Daoy (cell line): ENCODE measurements around the gene JAM2. TPM values are rescaled to one million over a fixed set of nuclear protein-coding genes. Genes with fewer than 3 reads are reported as not detected.
"Not testable (repeated sequence)": the region's sequence is repeated elsewhere in the genome, so short reads cannot be mapped to it uniquely, and the experiment has no call there.

Experiments used
- DNase-seq: peaks from one replicate; pipeline ENCODE4 v3.0.0-alpha.2; 2015; ENCODE audit warnings: low read depth
- total RNA-seq: library from RNA; depleted of rRNA; stranded (reverse); fragments of >200 nt; shearing (Covaris generic); gene quantifications from 2 replicates; pipeline ENCODE4 v1.2.3, GENCODE V29; 2014; rRNA removed

The JAM2 gene
- 0.42 and 1.1 TPM in 2 replicates for total RNA-seq

- DNase-seq, result peak; percentile 59
Measured at GRCh38 chr21:25638660-25639550, at the start of gene JAM2. Gene JAM2 (plus strand): TSS chr21:25639258. CDS start chr21:25639822, 564 bp downstream.

GRCh38 chr21:25589887-25590286, 49.2 kb upstream of the JAM2 start:
- no peak for DNase-seq

- DNase-seq, result peak; percentile 94
Measured at GRCh38 chr21:25607151-25608043, 31.7 kb upstream of the JAM2 start, which contains the start of gene MRPL39. Gene MRPL39 (minus strand): TSS chr21:25607481. CDS start chr21:25607475, 6 bp downstream.

- DNase-seq, result peak; percentile 87
Measured at GRCh38 chr21:25608044-25608737, 30.9 kb upstream of the JAM2 start.

- DNase-seq, result no peak
Measured at GRCh38 chr21:25614441-25614840, 24.6 kb upstream of the JAM2 start.

- DNase-seq, result no peak
Measured at GRCh38 chr21:25615880-25616279, 23.2 kb upstream of the JAM2 start.

GRCh38 chr21:25619198-25619597, 19.9 kb upstream of the JAM2 start:
- no peak for DNase-seq

GRCh38 chr21:25624511-25624910, 14.5 kb upstream of the JAM2 start:
- DNase-seq, result no peak

GRCh38 chr21:25625036-25625435, 14.0 kb upstream of the JAM2 start:
- DNase-seq, result no peak

- not testable (repeated sequence) for DNase-seq
Measured at GRCh38 chr21:25625776-25626555, 13.1 kb upstream of the JAM2 start.

- DNase-seq, result no peak
Measured at GRCh38 chr21:25626757-25627156, 12.3 kb upstream of the JAM2 start.

- DNase-seq, result no peak
Measured at GRCh38 chr21:25632296-25632695, 6.8 kb upstream of the JAM2 start.

GRCh38 chr21:25635310-25635709, 3.7 kb upstream of the JAM2 start:
- peak; percentile 12 for DNase-seq

- DNase-seq, result no peak
Measured at GRCh38 chr21:25636727-25637126, 2.3 kb upstream of the JAM2 start.

GRCh38 chr21:25637851-25638659, 1.0 kb upstream of the JAM2 start:
- DNase-seq, result no peak

GRCh38 chr21:25639551-25640201, 618 bp downstream of the JAM2 start:
- DNase-seq, result peak; percentile 69

- DNase-seq, result peak; percentile 43
Measured at GRCh38 chr21:25640202-25640942, 1.3 kb downstream of the JAM2 start.

- DNase-seq, result no peak
Measured at GRCh38 chr21:25640943-25641292, 1.9 kb downstream of the JAM2 start.

GRCh38 chr21:25643486-25643885, 4.4 kb downstream of the JAM2 start:
- DNase-seq, result no peak
